Glutamatergic neuron (in vitro differentiated cells): ENCODE results near the gene ZNF667. TPM values are rescaled to one million over a fixed set of nuclear protein-coding genes. Genes with fewer than 3 reads are reported as not detected.

Source experiments
- DNase-seq: peaks from one replicate; pipeline ENCODE4 v3.0.0; 2022
- H3K27ac Mint-ChIP-seq: one replicate; pipeline ENCODE4 v1.8.0; 2020; ENCODE audit warnings: mild to moderate bottlenecking, mixed read lengths, inconsistent platforms; ENCODE audit not compliant: unreplicated experiment
- H3K27me3 Mint-ChIP-seq: one replicate; pipeline ENCODE4 v1.8.0; 2020; ENCODE audit warnings: mild to moderate bottlenecking, moderate library complexity, mixed read lengths, inconsistent platforms; ENCODE audit not compliant: unreplicated experiment
- H3K36me3 Mint-ChIP-seq: one replicate; pipeline ENCODE4 v1.8.0; 2020; ENCODE audit warnings: mild to moderate bottlenecking, mixed read lengths, inconsistent platforms; ENCODE audit not compliant: unreplicated experiment
- H3K4me1 Mint-ChIP-seq: one replicate; pipeline ENCODE4 v1.8.0; 2020; ENCODE audit warnings: mild to moderate bottlenecking, low read depth, mixed read lengths, inconsistent platforms; ENCODE audit not compliant: unreplicated experiment
- H3K4me3 Mint-ChIP-seq: one replicate; pipeline ENCODE4 v1.8.0; 2020; ENCODE audit warnings: mild to moderate bottlenecking, mixed read lengths, inconsistent platforms; ENCODE audit not compliant: unreplicated experiment
- H3K9me3 Mint-ChIP-seq: one replicate; pipeline ENCODE4 v1.8.0; 2020; ENCODE audit warnings: mild to moderate bottlenecking, moderate library complexity, mixed read lengths, inconsistent platforms; ENCODE audit not compliant: unreplicated experiment
- CTCF ChIP-seq: fragments of 200-600 bp; sonication (generic); IDR thresholded peaks from one replicate; pipeline ENCODE4 v1.5.0; 2021; ENCODE audit not compliant: partially characterized antibody, unreplicated experiment
- total RNA-seq: library from RNA; stranded (reverse); fragmentation: NEBNext Ultra II Directional; extraction: Animal tissue kit (Norgen Biotek cat#: 25700); gene quantifications from one replicate; pipeline ENCODE4 v1.2.1, GENCODE V29; 2021; ENCODE audit not compliant: unreplicated experiment

The ZNF667 gene
- total RNA-seq, 1 donor from 2014 or later = 6.0 TPM

DNA sequence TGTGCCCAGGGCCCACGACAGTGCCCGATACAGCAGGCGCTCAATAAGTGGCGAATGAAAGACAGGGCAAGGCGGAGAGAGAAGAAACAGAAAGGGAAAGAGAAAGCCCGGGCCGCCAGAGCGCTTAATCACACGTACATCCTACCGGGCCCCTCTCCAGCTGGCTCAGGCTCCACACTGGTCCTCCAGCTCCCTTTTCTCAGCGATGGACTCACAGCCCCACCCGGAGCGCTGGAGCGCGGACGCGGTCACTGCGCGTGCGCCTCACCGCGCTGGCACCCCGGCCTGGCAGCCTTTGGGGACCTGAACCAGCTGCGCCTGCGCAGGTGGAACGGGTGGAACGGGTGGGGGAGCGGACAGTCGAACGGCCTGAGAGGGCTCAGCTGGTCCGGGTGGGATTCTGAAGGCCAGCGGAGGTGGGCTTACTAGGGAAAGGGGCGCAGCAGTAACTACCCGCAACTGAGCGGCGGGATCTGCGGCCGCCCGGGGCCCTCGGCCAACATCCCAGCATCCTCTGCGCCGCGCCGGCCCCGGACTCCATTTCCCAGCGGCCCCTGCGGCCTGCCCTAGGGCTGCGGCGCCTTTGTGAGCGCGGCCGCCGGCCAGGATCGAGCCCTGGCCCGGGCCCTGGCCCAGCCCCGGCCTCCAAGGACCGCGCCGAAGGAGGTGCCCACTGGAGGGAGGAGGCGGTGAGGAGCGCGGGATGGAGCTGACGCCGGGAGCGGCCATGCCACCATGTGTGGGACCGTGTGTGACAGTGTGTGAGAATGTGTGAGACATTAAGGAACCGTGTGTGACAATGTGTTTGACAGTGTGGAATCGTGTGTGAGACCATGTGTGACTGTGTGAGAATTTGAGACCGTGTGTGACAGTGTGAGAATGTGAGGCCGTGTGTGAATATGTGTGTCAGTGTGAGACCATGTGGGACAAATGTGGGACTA is 73.1 kb downstream of the ZNF667 start, which contains the start of gene ZNF583:
Gene ZNF583 (plus strand): TSS at position 569 of the 941 bp plus-strand sequence. CDS start 2,783 bp downstream, outside the sequence.
- H3K4me1 Mint-ChIP-seq = peaks cover 11% of the 10 kb centered on the region
- peaks cover 13% of the 10 kb centered on the region for H3K27me3 Mint-ChIP-seq
- H3K27ac Mint-ChIP-seq = peak within 1 kb of the TSS; percentile 95
- H3K4me3 Mint-ChIP-seq = peak within 1 kb of the TSS; percentile 99
- H3K9me3 Mint-ChIP-seq = peaks cover 31% of the 10 kb centered on the region
- peaks cover 70% of the 10 kb centered on the region for H3K36me3 Mint-ChIP-seq
- TF ChIP-seq CTCF = no peak
- peak; percentile 93 for DNase-seq

DNA sequence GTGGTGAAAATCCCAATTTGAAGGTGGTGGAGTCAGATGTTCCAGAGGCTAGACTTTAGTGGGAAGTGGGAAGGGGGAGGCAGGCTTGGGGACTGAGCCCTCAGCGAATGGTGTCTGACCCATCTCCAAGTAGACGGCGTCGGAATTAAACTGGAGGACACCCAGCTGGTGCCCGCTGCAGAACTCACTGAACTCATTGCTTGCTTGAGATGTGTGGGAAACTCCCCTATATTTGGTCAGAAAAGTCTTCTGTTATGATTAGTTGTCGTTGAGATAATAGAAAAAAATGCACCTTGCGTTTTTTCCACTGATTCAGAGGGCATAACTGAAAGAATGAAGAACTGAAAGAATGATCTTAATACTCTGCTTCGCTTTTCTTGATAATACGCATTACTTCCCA is 73.9 kb downstream of the ZNF667 start:
- Mint-ChIP-seq H3K4me3 (peak overlapping the region; percentile 99), H3K27ac (peak overlapping the region; percentile 95), H3K36me3 (peaks cover 70% of the 10 kb centered on the region), H3K27me3 (peaks cover 11% of the 10 kb centered on the region), H3K9me3 (peaks cover 31% of the 10 kb centered on the region), H3K4me1 (peaks cover 11% of the 10 kb centered on the region)
- DNase-seq = no peak
- no peak for TF ChIP-seq CTCF

- H3K36me3 Mint-ChIP-seq = peaks cover 62% of the 10 kb centered on the region
- H3K4me1 Mint-ChIP-seq = peaks cover 11% of the 10 kb centered on the region
- H3K27ac Mint-ChIP-seq = no peak overlapping the region
- peak overlapping the region; percentile 49 for H3K4me3 Mint-ChIP-seq
- no peak for DNase-seq
- H3K27me3 Mint-ChIP-seq = peaks cover 11% of the 10 kb centered on the region
- TF ChIP-seq CTCF = no peak
- peaks cover 26% of the 10 kb centered on the region for H3K9me3 Mint-ChIP-seq
Measured at GRCh38 chr19:56400485-56400884, 76.7 kb downstream of the ZNF667 start.

GRCh38 chr19:56398809-56399208 is 78.3 kb downstream of the ZNF667 start:
- no peak for TF ChIP-seq CTCF
- DNase-seq = no peak
- H3K27ac Mint-ChIP-seq = no peak overlapping the region
- peaks cover 2% of the 10 kb centered on the region for H3K4me1 Mint-ChIP-seq
- H3K4me3 Mint-ChIP-seq = no peak overlapping the region
- peaks cover 64% of the 10 kb centered on the region for H3K36me3 Mint-ChIP-seq
- peaks cover 24% of the 10 kb centered on the region for H3K9me3 Mint-ChIP-seq
- H3K27me3 Mint-ChIP-seq = peaks cover 4% of the 10 kb centered on the region
